Fibroblast of skin of left quadriceps (primary cell): ENCODE data around the gene WDR37.
"Not testable (repeated sequence)": the region's sequence is repeated elsewhere in the genome, so short reads cannot be mapped to it uniquely, and the experiment has no call there.

Experiments used
- DNase-seq, 2 experiments: peaks; one replicate each; pipeline ENCODE4 v3.0.0-alpha.2; 2013; ENCODE audit warnings: low read depth in 2 of 2

WDR37 gene

DNA sequence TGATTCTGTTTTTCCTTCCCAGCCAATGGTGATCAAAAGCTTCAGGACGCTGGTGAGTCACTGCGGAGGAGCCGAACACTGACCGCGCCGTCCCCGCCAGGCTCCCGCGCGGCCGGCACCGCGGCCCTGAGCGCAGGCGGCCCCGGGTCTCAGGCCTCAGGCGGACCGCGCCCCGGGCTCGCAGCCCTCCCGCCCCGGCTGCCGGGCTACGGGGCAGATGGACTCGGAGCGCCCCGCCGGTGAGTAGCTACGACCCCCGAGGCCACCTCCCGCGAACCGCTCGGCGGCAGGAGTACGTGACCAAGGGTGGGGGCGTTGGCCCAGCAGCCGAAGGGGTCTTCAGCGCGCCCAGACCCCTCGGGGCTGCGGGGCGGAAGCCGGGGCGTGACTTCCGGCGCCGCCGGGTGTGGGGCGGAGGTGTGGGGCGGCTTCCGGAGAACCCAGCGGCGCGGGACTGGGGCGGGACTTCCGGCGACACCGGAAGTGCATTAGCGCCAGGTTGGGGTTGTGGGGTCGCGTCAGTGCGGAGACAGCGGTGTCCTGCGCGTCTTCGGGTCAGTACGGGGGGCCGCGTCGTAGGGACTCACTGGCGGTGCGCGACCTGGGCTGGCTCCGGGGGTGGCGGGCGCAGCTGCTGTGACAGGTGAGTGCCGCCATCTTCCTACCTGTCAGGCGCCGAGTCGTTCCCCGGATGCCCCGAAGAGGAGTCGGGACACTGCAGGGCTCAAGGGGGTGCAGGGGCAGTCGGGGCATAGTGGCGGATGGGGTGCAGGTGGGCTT, at the start of gene WDR37:
Gene WDR37 (plus strand): TSS at position 60 of the 780 bp plus-strand sequence. CDS start 15,771 bp downstream, outside the sequence.
- peak; percentile 51 to 61 for DNase-seq

DNA sequence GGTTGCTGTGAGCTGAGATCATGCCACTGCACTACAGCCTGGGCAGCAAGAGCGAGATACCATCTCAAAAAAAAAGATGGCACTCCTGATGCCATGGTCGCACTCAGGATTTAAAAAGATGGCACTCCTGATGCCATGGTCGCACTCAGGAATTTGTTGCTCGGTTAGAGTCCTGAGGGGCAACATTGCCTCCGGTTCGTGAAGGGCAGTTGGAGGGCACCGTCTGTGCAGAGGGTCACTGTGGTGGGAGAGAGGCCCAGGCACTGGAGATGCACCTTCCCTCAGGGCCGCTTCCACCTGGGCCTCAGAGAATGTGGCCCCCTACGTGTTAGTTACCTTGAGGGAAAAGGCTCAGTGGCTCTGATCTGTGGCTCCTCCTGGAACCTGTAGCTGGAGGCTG, 49.6 kb upstream of the WDR37 start:
- DNase-seq = no peak

DNA sequence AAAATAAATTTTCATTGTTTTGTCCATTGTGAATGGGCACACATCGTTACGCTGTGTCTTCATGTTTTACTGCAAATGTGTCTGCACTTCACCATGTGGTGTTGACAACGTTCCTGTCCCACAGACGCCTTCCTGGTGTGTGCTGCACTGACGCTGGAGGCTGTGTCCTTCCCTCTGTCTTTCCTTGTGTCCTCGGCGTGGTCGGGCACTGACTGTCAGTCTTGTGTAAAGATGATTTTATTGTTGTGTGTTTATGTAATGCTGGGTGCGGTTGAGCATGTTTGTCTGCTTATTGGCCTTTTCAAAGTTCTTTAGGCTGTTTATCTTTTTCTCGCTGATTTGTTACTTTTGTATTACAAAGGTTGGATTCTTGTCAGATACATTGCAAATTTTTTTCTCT, 48.6 kb upstream of the WDR37 start:
- no peak for DNase-seq

DNA sequence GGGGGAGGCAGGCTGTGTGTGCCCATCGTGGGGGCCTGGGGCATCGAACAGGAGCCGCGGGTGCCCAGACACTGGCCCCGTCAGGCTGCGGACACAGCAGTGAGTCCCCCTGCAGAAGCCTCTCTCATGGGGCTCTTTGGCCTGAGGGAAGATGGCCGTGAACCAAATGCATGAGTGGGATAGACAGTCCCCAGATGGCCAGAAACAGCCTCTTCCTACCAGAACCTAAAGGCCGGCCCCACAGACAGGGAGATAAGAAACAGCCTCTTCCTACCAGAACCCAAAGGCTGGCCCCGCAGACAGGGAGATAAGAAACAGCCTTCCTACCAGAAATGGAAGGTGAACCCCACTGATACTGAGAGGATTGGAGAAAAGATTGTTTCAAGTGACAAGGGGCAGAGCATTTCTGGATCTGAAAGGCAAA, 47.1 kb upstream of the WDR37 start:
- no peak for DNase-seq

DNA sequence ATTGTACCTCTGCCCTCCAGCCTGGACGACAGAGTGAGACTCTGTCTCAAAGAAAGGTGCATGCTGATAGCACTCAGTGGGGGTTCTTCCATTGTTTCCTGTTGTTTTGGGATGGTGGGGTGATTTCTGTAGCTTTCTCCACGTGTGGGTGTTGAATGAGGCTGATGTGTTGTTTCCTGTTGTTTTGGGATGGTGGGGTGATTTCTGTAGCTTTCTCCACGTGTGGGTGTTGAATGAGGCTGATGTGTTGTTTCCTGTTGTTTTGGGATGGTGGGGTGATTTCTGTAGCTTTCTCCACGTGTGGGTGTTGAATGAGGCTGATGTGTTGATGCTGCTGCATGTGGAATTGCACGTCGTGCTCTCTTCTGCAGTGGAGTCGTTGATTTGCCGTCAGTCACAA, 46.2 kb upstream of the WDR37 start:
- not testable (repeated sequence) for DNase-seq

DNA sequence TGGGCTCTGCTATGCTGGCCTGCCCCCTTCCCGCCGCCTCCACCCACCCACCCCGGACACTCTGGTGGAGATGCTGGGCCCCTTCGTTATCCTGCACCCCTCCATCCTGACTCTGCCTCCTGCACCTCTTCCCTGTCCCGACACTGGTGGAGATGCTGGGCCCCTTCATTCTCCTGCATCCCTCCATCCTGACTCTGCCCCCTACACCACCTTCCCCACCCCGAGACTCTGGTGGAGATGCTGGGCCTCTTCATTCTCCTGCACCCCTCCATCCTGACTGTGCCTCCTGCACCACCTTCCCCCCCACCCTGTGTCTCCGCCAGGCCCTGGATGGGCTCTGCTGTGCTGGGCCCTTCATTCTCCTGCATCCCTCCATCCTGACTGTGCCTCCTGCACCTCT, 45.5 kb upstream of the WDR37 start:
- DNase-seq = no peak

DNA sequence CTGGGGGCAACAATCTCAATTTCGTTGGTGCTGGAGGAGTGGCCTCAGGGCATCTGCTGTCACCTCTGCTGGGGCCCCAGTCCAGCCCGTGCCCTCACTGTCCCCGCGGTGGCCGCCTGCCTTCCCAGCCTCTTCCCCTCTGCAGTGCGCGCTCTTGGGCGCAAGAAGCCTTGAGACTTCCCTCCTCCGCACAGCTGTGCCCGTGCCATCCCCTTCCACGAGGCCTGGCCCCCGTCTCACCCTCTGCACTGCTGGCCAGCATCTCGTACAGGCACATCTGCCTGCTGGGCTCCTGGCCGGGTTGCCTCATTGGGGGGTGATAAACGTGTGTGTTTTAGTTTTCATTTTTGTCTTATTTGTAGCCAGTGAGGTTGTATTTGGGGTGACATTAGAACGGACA, 44.5 kb upstream of the WDR37 start:
- no peak for DNase-seq

DNA sequence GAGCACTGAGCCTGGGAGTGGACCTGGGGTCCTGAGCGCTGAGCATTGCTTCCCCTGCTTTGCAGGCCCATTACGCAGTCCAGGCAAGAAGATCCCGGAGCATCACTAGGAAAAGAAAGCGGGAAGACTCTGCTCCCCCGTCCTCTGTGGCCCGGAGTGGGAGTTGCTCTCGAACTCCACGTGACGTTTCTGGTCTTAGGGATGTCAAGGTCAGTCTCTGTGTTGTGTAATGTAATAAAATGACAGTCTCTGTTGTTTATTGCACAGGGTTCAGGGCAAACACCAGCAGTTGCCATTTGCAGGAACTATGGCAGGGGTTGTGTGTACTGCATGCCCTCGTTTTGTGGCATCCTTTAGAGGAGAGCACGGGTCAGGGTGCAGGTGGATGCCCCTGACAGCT, 40.5 kb upstream of the WDR37 start:
- no peak for DNase-seq

- DNase-seq = no peak
Measured at GRCh38 chr10:1019362-1019761, 36.8 kb upstream of the WDR37 start.

GRCh38 chr10:1020460-1020859, 35.7 kb upstream of the WDR37 start:
- no peak for DNase-seq

DNA sequence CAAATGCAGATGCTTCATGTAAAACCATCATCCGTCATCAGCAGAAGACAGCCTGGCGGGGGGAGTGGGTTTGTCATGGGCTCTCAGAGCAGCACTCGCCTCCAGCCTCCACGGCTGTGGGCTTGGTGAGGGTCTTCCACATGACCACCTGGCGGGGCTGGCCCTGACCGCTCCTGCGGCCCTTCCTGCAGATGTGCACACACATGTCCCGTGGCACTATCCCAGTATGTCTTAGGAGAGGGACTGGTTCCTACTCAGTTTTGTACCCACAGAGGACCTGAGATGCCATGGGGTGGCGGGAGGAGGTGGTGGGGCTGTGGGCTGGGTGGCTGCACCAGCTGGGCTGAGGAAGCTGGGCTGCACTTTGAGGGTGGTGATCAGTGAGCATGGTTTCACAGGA, 35.2 kb upstream of the WDR37 start:
- no peak for DNase-seq

GRCh38 chr10:1022413-1022812, 33.8 kb upstream of the WDR37 start:
- DNase-seq = no peak

DNA sequence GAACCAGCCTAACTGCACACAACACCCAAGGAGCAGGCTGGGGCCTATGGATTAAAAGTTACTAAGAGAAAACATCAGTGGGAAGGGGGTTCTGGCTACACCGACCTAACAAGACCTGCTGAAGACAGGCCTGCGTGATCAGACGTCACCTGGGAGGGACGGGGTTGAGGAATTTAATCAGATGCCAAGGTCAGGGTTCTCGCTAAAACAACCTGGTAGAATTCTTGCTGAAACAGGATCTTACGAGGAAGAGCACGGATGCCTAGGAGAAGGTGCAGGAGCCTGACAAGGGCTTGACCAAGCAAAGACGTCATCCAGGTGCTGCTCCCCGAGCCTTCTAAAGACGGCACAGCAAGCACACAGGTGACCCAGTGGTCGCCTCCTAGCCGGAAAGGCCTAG, 32.1 kb upstream of the WDR37 start:
- no peak for DNase-seq

DNA sequence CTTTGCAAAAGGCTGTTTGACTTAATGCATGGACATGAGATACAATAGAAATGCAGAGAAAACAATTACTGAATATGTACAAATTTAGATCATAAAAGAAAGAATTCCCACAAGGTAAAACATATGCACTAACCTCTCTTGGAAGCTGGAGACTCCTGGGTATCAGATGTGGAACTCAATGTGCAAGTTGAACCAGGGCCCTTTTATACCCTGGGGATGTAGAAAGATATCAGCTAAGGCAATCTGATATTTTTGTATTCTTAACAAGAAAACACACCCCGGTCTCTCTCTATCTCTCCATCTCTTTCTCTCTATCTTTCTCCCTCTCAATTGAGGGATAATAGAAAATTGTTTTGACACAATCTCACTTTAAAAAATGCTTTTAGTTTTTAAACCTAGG, 30.5 kb upstream of the WDR37 start, which contains the start of gene IDI2:
Gene IDI2 (minus strand): TSS at position 177 of the 400 bp plus-strand sequence. CDS start 1,136 bp downstream, outside the sequence.
- DNase-seq = no peak

DNA sequence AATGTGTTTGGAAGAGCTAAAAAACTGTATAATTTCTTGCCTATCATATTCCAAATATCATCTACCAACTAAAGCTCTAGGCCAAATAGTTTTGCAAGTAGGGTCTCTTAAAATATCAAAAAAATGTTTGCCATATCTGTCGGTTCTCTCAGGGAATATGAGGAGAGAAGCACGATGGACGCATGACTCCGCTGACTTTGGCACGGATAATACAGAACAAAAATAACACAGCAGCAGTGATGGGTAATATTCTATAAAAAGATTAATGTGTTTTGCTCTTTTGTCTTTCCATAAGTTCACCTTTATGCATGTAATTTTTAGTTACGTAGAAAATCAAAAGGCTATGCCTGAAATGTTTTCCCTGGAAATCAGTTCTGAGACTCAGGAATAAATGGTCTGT, 29.6 kb upstream of the WDR37 start:
- DNase-seq = no peak

DNA sequence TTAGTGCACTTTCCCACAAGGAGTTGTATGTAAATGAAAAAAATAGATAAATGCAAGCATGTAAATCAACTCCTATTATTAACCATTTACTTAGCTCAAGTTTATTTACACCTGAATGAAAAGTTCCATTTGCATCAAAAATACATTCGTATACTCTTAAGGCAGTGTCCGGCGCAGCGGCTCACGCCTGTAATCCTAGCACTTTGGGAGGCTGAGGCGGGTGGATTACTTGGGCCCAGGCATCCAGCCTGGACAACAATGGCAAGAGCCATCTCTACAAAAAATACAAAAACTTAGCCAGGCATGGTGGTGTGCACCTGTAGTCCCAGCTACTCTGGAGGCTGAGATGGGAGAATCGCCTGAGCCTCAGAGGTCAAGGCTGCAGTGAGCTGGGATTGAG, 26.3 kb upstream of the WDR37 start:
- DNase-seq = no peak

DNA sequence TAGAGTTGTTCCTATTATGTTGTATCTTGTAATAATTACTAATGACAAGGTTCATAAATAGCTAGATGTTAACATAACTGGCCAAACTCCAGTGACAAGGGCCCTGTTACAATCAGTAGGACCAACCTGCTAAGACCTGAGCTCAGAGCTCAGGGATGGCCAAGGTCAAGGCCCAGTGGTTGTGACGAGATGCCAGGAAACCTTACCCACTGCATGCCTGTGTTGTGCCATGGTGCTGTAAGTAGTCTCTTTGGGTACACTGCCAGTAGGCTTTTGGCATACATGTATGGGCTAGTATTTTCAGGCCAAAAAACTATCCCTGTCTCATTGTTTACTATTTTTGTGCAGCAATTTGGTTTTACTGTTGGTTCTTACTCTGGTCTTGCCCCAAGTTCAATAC, 22.6 kb upstream of the WDR37 start:
- no peak for DNase-seq

DNA sequence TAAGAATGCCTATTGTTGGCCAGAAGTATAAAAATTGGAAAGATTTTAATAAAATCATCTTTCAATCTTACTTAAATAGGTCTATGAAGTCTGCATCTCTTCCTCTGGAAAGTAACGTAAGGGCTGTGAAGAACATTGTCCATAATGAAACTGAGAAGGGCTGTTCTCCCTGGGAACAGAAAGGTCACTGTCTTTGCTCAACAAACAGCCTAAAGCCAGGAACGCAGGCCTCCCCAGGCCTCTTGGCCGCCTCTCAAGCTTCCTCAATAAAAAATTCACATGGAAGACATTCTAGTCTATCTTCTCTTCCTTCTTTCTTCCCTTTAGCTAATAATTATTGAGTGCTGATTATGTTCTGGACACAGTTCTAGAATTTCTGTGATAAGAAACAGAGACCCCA, 21.4 kb upstream of the WDR37 start:
- no peak for DNase-seq

GRCh38 chr10:1035201-1035600, 21.0 kb upstream of the WDR37 start:
- no peak for DNase-seq

- DNase-seq = no peak
Measured at GRCh38 chr10:1036341-1036791, 19.8 kb upstream of the WDR37 start.

GRCh38 chr10:1037098-1037497, 19.1 kb upstream of the WDR37 start:
- no peak for DNase-seq

- not testable (repeated sequence) for DNase-seq
Measured at GRCh38 chr10:1038769-1039168, 17.4 kb upstream of the WDR37 start.

GRCh38 chr10:1040133-1040532, 16.1 kb upstream of the WDR37 start:
- no peak for DNase-seq

DNA sequence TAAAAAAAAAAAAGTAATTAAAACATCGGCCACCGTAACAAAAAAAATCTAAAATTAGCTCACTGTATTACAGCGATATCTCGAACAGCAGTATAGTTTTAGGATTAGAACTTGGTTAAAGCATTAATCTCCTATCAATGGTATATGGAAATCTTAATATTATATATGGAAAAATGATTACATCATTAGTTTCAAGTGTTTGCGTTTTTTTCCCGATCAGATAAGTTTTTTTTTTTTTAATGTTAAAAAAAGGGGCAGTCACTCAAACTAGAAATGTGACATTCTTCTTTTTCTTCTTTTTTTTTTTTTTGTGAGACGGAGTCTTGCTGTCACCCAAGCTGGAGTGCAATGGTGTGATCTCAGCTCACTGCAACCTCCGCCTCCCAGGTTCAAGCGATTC, 14.7 kb upstream of the WDR37 start:
- no peak for DNase-seq
